ENCODE measurements around the gene SLC7A5. TPM values are rescaled to one million over a fixed set of nuclear protein-coding genes. Genes with fewer than 3 reads are reported as not detected.

Gene SLC7A5
- total and polyA plus RNA-seq, 2 of the 4 experiments (the other 2 are of a cell fraction): 11.3 to 101 TPM

- no peak overlapping the region for H4K5ac ChIP-seq (ENCODE audit: low read depth, low read length)
- H2AFZ ChIP-seq (replicated peaks; ENCODE audit: low read length, poor library complexity): peak overlapping the region; percentile 33
- peaks cover 3% of the 10 kb centered on the region for H3K9me1 ChIP-seq (ENCODE audit: insufficient read depth, low read length)
- DNase-seq (no peak), ATAC-seq (ENCODE audit: low read depth) (no peak)
- peaks cover 12% of the 10 kb centered on the region for H3K9me3 ChIP-seq (ENCODE audit: control insufficient read depth, insufficient read depth, low read length)
- H2AK5ac ChIP-seq (ENCODE audit: low read depth, low read length): no peak overlapping the region
- no TSS peak for BruUV-seq (replicated peaks)
- WGBS, 2 experiments (ENCODE audit: extremely low coverage in 2 of 2, insufficient read length in 1 of 2): 20% methylated on average over 3 of the region's 10 CpGs; no CpG with 5 or more reads in 1 of the 2 experiments
- H3K4me3 ChIP-seq (ENCODE audit: insufficient read depth, low read depth, low read length): no peak overlapping the region
- H4K20me1 ChIP-seq (ENCODE audit: insufficient read depth, low read length): no peaks in the 10 kb centered on the region
- no peak overlapping the region for H2AK9ac ChIP-seq (replicated peaks; ENCODE audit: low read depth, low read length, poor library complexity)
- POLR2A ChIA-PET (ENCODE audit: unreplicated experiment): no interaction called here
- CTCF ChIA-PET: no interaction called here
- no peaks in the 10 kb centered on the region for H3K36me3 ChIP-seq (ENCODE audit: control insufficient read depth, insufficient read depth, low read length)
- H3K4me2 ChIP-seq (ENCODE audit: low read depth, low read length): no peak overlapping the region
- no peak overlapping the region for H3K14ac ChIP-seq (replicated peaks; ENCODE audit: low read depth, low read length)
- no peak overlapping the region for H3K4ac ChIP-seq (ENCODE audit: low read depth, low read length)
- H3K23ac ChIP-seq (ENCODE audit: low read depth, low read length): no peak overlapping the region
- H3K9ac ChIP-seq (ENCODE audit: low read depth, low read length): no peak overlapping the region
- no peak overlapping the region for H4K8ac ChIP-seq (ENCODE audit: low read depth in 2 of 2, low read length in 2 of 2)
- no peak overlapping the region for H2BK5ac ChIP-seq (ENCODE audit: low read depth, low read length, poor library complexity, severe bottlenecking)
- H4K91ac ChIP-seq (ENCODE audit: insufficient read depth, low read depth, low read length): no peak overlapping the region
- no peak overlapping the region for H2BK20ac ChIP-seq (ENCODE audit: low read depth, low read length)
- no peaks in the 10 kb centered on the region for H3K79me1 ChIP-seq (ENCODE audit: low read depth in 1 of 2, low read length in 2 of 2)
- peaks cover 12% of the 10 kb centered on the region for H3K27me3 ChIP-seq (ENCODE audit: control insufficient read depth, insufficient read depth, low read length)
- in situ Hi-C loops (cut with MboI; ENCODE audit: low sequenced_read_pairs): no loop called here
- no peak overlapping the region for H2BK120ac ChIP-seq (ENCODE audit: low read depth, low read length)
- no peak overlapping the region for H3K27ac ChIP-seq (ENCODE audit: insufficient read depth, low read length)
- TF ChIP-seq RAD21 (IDR thresholded peaks at IDR 0.05; ENCODE audit: low read length) (no peak), RFX5 (IDR thresholded peaks at IDR 0.05; ENCODE audit: low read depth, low read length) (no peak), MXI1 (IDR thresholded peaks at IDR 0.05; ENCODE audit: borderline replicate concordance, low read depth, low read length) (no peak), CEBPB (IDR thresholded peaks at IDR 0.05; ENCODE audit: low read depth, low read length) (no peak), SMC3 (IDR thresholded peaks at IDR 0.05; ENCODE audit: low read depth, low read length) (no peak), POLR2A (IDR thresholded peaks at IDR 0.05; ENCODE audit: low read depth, low read length) (no peak), RCOR1 (IDR thresholded peaks at IDR 0.05; ENCODE audit: insufficient replicate concordance, low read length) (no peak), CHD1 (IDR thresholded peaks at IDR 0.05; ENCODE audit: low read depth, low read length) (no peak), BHLHE40 (IDR thresholded peaks at IDR 0.05; ENCODE audit: low read depth, low read length) (no peak), CTCF (conservative IDR thresholded peaks at IDR 0.05; ENCODE audit: low read depth, low read length) (no peak), ELK1 (IDR thresholded peaks at IDR 0.05; ENCODE audit: borderline replicate concordance, low read depth, low read length) (no peak), MAZ (IDR thresholded peaks at IDR 0.05; ENCODE audit: borderline replicate concordance, low read depth, low read length) (no peak), FOS (IDR thresholded peaks at IDR 0.05; ENCODE audit: low read depth, low read length) (no peak), USF2 (IDR thresholded peaks at IDR 0.05; ENCODE audit: low read depth, low read length) (no peak), MAFK (IDR thresholded peaks at IDR 0.05; ENCODE audit: low read depth, low read length) (no peak), NFE2L2 (IDR thresholded peaks at IDR 0.05; ENCODE audit: low read depth, low read length) (no peak)
- H3K4me1 ChIP-seq (ENCODE audit: control insufficient read depth, insufficient read depth, low read length): peaks cover 2% of the 10 kb centered on the region
- no peak overlapping the region for H3K18ac ChIP-seq (ENCODE audit: low read depth, low read length)
- dilution Hi-C loops (cut with HindIII; ENCODE audit: low sequenced_read_pairs, unreplicated experiment): no loop called here
- no peak overlapping the region for H3K56ac ChIP-seq (ENCODE audit: extremely low read depth, insufficient read depth, low read length)
- intact Hi-C loops (cut with micrococcal nuclease): no loop called here
- no peak overlapping the region for H2BK15ac ChIP-seq (ENCODE audit: low read depth, low read length)
Measured at GRCh38 chr16:87812200-87812656, 57.1 kb downstream of the SLC7A5 start.
